ENCODE data around the gene TSPAN15. TPM values are rescaled to one million over a fixed set of nuclear protein-coding genes. Genes with fewer than 3 reads are reported as not detected.

Gene TSPAN15
- total RNA-seq, 1 experiment from 2014 or later: 7.7 TPM

DNA sequence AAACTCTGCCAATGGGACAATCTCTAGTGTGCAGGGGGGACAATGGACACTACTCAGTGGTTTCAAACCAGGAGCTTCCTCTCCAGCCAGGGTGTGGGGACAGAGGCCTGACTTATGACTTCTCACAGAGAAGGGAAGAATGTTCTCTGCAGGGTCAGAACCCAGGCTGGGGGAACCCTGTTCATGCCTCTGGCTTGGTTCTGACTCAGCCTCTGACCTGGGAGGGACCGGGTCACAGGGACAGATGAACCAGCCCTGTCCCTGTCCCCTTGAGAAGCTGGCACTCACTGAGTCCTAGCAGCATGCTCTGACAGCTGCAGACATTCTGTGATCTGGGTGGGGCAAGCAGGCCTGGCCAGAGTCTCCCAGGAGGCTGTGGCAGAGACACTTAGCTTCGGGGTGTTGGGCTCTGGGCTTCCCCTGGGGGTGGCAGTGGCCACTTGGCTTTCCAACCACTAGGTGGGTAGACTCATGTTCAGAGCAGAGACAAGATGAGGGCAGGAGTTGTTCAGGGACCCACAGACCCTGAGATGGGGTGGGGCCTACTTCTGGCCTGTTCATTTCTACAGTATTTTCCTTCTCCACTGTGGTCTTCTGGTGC lies 13.6 kb downstream of the TSPAN15 start:
- Mint-ChIP-seq H3K4me1 (peaks cover 15 to 19% of the 10 kb centered on the region in 2 experiments), H3K36me3 (ENCODE audit: insufficient read depth in 1 of 3, low read depth in 3 of 3) (no peaks in the 10 kb centered on the region), H3K9me3 (no peaks in the 10 kb centered on the region), H3K4me3 (no peak overlapping the region), H3K27me3 (ENCODE audit: low read depth) (no peaks in the 10 kb centered on the region), H3K27ac (no peak overlapping the region)
- Histone ChIP-seq H3K18ac (ENCODE audit: insufficient read length, low read depth, low read length) (no peak overlapping the region), H4K5ac (ENCODE audit: insufficient read length, low read depth, low read length) (no peak overlapping the region), H2AFZ (ENCODE audit: low read length) (no peak overlapping the region), H2AK5ac (ENCODE audit: insufficient read length, low read length) (no peak overlapping the region), H3K4ac (ENCODE audit: low read depth, low read length) (no peak overlapping the region), H2BK20ac (ENCODE audit: low read depth, low read length, poor library complexity, severe bottlenecking) (no peak overlapping the region), H3K4me1 (ENCODE audit: insufficient read depth, low read length) (peaks cover 8% of the 10 kb centered on the region; the same call in 1 of the 2 replicates), H3K14ac (ENCODE audit: insufficient read depth, low read length) (no peak overlapping the region), H3K56ac (ENCODE audit: insufficient read length, low read depth, low read length) (no peak overlapping the region), H3T11ph (ENCODE audit: low read length) (no peak overlapping the region), H4K91ac (ENCODE audit: insufficient read length, low read depth, low read length) (no peak overlapping the region), H3K27ac (ENCODE audit: insufficient read length, low read depth, low read length) (no peak overlapping the region), H4K20me1 (ENCODE audit: control insufficient read depth, insufficient read depth, insufficient read length) (no peaks in the 10 kb centered on the region), H2BK5ac (ENCODE audit: insufficient read length, low read length) (no peak overlapping the region), H3K23ac (ENCODE audit: insufficient read length, low read depth, low read length) (no peak overlapping the region), H3K23me2 (ENCODE audit: insufficient read length, low read depth, low read length, poor library complexity, severe bottlenecking) (no peaks in the 10 kb centered on the region), H4K8ac (replicated peaks; ENCODE audit: insufficient read length, low read depth, low read length) (no peak overlapping the region), H3K79me1 (ENCODE audit: insufficient read depth, low read depth, low read length, poor library complexity, severe bottlenecking) (no peaks in the 10 kb centered on the region), H3K4me2 (ENCODE audit: insufficient read depth, insufficient read length, low read length) (no peak overlapping the region), H3K27me3 (ENCODE audit: insufficient read depth, low read length) (no peaks in the 10 kb centered on the region), H3K79me2 (ENCODE audit: insufficient read depth, low read length) (0 out of 2 replicates have a peak, but pooled peaks cover 2% of the 10 kb centered on the region), H2BK120ac (ENCODE audit: low read depth, low read length, poor library complexity, severe bottlenecking) (no peak overlapping the region), H3K9me3 (ENCODE audit: control insufficient read depth, low read depth, low read length) (no peaks in the 10 kb centered on the region), H3K9ac (ENCODE audit: extremely low read depth, insufficient read length, low read length) (no peak overlapping the region), H2BK15ac (ENCODE audit: low read depth, low read length) (no peak overlapping the region), H2BK12ac (ENCODE audit: insufficient read length, low read depth, low read length) (no peak overlapping the region)
- no peak for DNase-seq
- no CpG with 5 or more reads among the region's 2 CpGs for WGBS (ENCODE audit: extremely low coverage, insufficient read length, low lambda C conversion rate)
- TF ChIP-seq, protein P1, sequence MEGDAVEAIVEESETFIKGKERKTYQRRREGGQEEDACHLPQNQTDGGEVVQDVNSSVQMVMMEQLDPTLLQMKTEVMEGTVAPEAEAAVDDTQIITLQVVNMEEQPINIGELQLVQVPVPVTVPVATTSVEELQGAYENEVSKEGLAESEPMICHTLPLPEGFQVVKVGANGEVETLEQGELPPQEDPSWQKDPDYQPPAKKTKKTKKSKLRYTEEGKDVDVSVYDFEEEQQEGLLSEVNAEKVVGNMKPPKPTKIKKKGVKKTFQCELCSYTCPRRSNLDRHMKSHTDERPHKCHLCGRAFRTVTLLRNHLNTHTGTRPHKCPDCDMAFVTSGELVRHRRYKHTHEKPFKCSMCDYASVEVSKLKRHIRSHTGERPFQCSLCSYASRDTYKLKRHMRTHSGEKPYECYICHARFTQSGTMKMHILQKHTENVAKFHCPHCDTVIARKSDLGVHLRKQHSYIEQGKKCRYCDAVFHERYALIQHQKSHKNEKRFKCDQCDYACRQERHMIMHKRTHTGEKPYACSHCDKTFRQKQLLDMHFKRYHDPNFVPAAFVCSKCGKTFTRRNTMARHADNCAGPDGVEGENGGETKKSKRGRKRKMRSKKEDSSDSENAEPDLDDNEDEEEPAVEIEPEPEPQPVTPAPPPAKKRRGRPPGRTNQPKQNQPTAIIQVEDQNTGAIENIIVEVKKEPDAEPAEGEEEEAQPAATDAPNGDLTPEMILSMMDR (conservative IDR thresholded peaks at IDR 0.05): no peak

Data from H9 (cell line).